ENCODE measurements around the gene VGLL4. TPM values are rescaled to one million over a fixed set of nuclear protein-coding genes. Genes with fewer than 3 reads are reported as not detected.

VGLL4 gene
- total and polyA plus RNA-seq, 2 experiments from 2014 or later = 30.9 to 46.5 TPM

DNA sequence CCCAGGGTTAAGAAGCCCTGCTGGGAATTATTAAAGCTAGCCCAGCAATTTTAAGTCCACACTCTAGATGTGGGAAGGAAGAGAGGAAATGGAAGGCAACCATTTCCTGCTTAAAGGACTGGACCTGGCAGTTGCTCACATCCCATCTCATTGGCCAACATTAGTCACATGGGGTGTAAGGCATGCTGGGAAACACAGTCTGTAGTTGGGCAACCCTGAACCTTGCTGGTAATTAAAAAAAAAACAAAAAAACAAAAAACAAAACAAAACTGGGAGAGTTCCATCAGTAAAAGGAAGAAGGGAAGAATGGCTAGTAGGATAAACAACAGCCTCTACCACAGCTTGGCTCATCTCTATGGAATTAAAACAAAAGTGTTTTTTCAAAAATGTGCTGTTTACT is 136.0 kb downstream of the VGLL4 start:
- Histone ChIP-seq H4K20me1 (ENCODE audit: insufficient read depth) (no peaks in the 10 kb centered on the region), H3K36me3 (ENCODE audit: low read depth) (no peaks in the 10 kb centered on the region), H3K9me3 (ENCODE audit: low read depth) (no peaks in the 10 kb centered on the region), H3K4me2 (ENCODE audit: unreplicated experiment) (no peak overlapping the region), H3F3A (ENCODE audit: insufficient read depth) (peaks cover 24% of the 10 kb centered on the region), H3K9me2 (ENCODE audit: insufficient read depth) (no peaks in the 10 kb centered on the region), H3K27ac (no peak overlapping the region), H3K9ac (no peak overlapping the region), H2AFZ (no peak overlapping the region), H3K4me1 (ENCODE audit: insufficient read depth) (peaks cover 26% of the 10 kb centered on the region), H3K79me2 (ENCODE audit: insufficient read depth) (no peaks in the 10 kb centered on the region), H3K27me3 (replicated peaks; ENCODE audit: insufficient read depth) (no peaks in the 10 kb centered on the region), H3K4me3 (no peak overlapping the region)
- TF ChIP-seq EZH2phosphoT487 (IDR thresholded peaks at IDR 0.05; ENCODE audit: insufficient read depth, low read depth) (no peak), EZH2 (IDR thresholded peaks at IDR 0.05; ENCODE audit: insufficient read depth, poor library complexity, severe bottlenecking) (no peak)
- DNase-seq = no peak
- in situ Hi-C loops (cut with MboI) = no loop called here

Small RNA genes lying within 50 kb of the gene (small RNA-seq; reads per million reads assigned to genes)
- not detected for gene AC022001.1 (ENCODE audit: low read depth, low replicate concordance)

Other genes starting within 250 kb of the VGLL4 start
- 4.6 and 8.2 TPM in 2 replicates for gene TAMM41, start 203.0 kb upstream of the VGLL4 start, total RNA-seq (2014; rRNA removed; shearing (Covaris generic))
- gene TAMM41, start 203.0 kb upstream of the VGLL4 start, polyA plus RNA-seq (2016; fragmentation: Nextera tagmentation; extraction: Ambion mirVana) = 14.3 and 18.1 TPM in 2 replicates

Data from GM23248 (cell line).